Testis (tissue), 3 donors: ENCODE results near the gene ATP6V0D1. TPM values are rescaled to one million over a fixed set of nuclear protein-coding genes. Genes with fewer than 3 reads are reported as not detected.

Experiments used
- DNase-seq: peaks from one replicate; pipeline ENCODE4 v3.0.0-alpha.2; 2019
- H3K27ac ChIP-seq, 2 donors: fragments of 200-600 bp; sonication (generic); one replicate each; pipeline ENCODE4 v1.5.1; 2019
- H3K27me3 ChIP-seq: fragments of 200-600 bp; sonication (generic); one replicate; pipeline ENCODE4 v1.5.1; 2019
- H3K36me3 ChIP-seq: fragments of 200-600 bp; sonication (generic); one replicate; pipeline ENCODE4 v1.5.1; 2017; ENCODE audit warnings: low read depth; ENCODE audit errors: missing control alignments
- H3K4me1 ChIP-seq: fragments of 200-600 bp; sonication (generic); one replicate; pipeline ENCODE4 v1.5.1; 2019
- H3K4me3 ChIP-seq, 2 donors: fragments of 200-600 bp; sonication (generic); one replicate each; pipeline ENCODE4 v1.5.1; 2017 to 2019
- H3K9me3 ChIP-seq: fragments of 200-600 bp; sonication (generic); one replicate; pipeline ENCODE4 v1.5.1; 2017
- POLR2A ChIP-seq: fragments of 450-650 bp; IDR thresholded peaks from one replicate; pipeline ENCODE4 v1.6.1; 2017; ENCODE audit warnings: antibody characterized with exemption, mild to moderate bottlenecking, moderate library complexity
- WGBS, 2 donors: methylation state at CpG; one replicate each; pipeline ENCODE4 v1.1.5; 2018; 5-methylcytosine and 5-hydroxymethylcytosine counted together
- intact Hi-C: fragments of 100-400 bp; cut with DNase I; formaldehyde crosslinking; loops from one replicate; pipeline ENCODE4 v1.15.1; 2023; ENCODE audit warnings: low total_unique reads
- polyA plus RNA-seq: library from polyadenylated mRNA; stranded (reverse); fragments of 350-450 nt; fragmentation: Illumina TruSeq; extraction: RNeasy Lipid Tissue Mini Kit (QIAGEN cat#74804); gene quantifications from one replicate; pipeline ENCODE4 v1.2.3, GENCODE V29; 2014; ENCODE audit warnings: low read depth, low replicate concordance; ENCODE audit not compliant: insufficient read depth
- total RNA-seq, 2 donors: library from RNA; depleted of rRNA; stranded (reverse); fragments of >200 nt; gene quantifications; one replicate each; pipeline ENCODE4 v1.2.3, GENCODE V29; 2016
- TF ChIP-seq, protein P1 (sequence below), 3 experiments: fragments of 450-650 bp in 2 of 3; fragments of 200-600 bp in 1 of 3; sonication (generic) in 1 of 3; IDR thresholded peaks; one replicate each; pipeline ENCODE4 v1.5.1; 2016 to 2019; ENCODE audit warnings: antibody characterized with exemption in 3 of 3, mild to moderate bottlenecking in 2 of 3, moderate library complexity in 1 of 3

Gene ATP6V0D1
- total and polyA plus RNA-seq, 3 donors from 2014 or later: 95.0 to 165 (median 135) TPM

DNA sequence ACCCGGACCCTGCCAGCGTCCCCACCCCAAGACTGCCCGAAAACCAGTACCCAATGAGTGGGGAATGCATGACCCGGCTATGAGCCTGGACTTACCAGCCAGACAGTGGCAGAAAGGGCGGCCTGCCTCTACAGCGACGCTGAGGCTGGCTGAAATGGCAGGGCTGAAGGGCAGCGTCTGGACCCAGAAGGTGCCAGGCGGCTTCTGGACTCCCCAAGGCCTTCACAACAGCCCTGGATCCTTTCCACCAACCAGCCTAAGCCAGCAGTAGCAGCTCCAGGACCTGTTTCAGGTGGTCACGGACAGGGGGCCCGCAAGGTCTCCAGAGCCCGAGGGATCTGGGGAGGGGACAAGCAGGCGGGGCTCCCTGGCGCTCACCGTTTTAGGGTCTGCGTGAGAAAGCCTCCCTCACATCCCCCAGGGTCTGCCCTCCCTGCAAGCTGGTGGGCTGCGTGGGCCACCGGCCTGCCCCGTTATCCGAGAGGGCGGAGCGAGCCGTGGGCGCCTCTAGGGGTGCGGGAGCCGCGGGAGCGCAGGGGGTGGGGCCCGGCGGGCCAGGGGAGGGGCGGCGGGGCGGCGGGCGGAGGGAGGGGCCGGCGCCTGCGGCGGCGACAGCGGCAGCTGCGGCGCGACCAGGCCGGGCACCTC, 47.4 kb upstream of the ATP6V0D1 start, which contains the start of gene RIPOR1:
Gene RIPOR1 (plus strand): TSS at position 608 of the 648 bp plus-strand sequence. CDS start 9,618 bp downstream, outside the sequence.
- DNase-seq: peak; percentile 63
- Histone ChIP-seq H3K9me3 (no peaks in the 10 kb centered on the region), H3K4me1 (peaks cover 30% of the 10 kb centered on the region), H3K4me3 (peak within 1 kb of the TSS; percentile 70 to 96), H3K27me3 (no peaks in the 10 kb centered on the region), H3K27ac (peak within 1 kb of the TSS; percentile 87 to 91), H3K36me3 (no peaks in the 10 kb centered on the region)
- intact Hi-C loops: no loop called here
- 16 to 33% methylated on average over 6 to 23 of the region's 45 CpGs for WGBS, 2 donors
- TF ChIP-seq, protein P1, sequence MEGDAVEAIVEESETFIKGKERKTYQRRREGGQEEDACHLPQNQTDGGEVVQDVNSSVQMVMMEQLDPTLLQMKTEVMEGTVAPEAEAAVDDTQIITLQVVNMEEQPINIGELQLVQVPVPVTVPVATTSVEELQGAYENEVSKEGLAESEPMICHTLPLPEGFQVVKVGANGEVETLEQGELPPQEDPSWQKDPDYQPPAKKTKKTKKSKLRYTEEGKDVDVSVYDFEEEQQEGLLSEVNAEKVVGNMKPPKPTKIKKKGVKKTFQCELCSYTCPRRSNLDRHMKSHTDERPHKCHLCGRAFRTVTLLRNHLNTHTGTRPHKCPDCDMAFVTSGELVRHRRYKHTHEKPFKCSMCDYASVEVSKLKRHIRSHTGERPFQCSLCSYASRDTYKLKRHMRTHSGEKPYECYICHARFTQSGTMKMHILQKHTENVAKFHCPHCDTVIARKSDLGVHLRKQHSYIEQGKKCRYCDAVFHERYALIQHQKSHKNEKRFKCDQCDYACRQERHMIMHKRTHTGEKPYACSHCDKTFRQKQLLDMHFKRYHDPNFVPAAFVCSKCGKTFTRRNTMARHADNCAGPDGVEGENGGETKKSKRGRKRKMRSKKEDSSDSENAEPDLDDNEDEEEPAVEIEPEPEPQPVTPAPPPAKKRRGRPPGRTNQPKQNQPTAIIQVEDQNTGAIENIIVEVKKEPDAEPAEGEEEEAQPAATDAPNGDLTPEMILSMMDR (IDR thresholded peaks at IDR 0.05): no peak
- no peak for TF ChIP-seq POLR2A

- intact Hi-C loops: no loop called here
- peaks cover 20% of the 10 kb centered on the region for H3K4me1 ChIP-seq
- 68 to 87% methylated on average over 3 of the region's 3 CpGs for WGBS, 2 donors
Measured at GRCh38 chr16:67526149-67526791, 45.3 kb upstream of the ATP6V0D1 start.

DNA sequence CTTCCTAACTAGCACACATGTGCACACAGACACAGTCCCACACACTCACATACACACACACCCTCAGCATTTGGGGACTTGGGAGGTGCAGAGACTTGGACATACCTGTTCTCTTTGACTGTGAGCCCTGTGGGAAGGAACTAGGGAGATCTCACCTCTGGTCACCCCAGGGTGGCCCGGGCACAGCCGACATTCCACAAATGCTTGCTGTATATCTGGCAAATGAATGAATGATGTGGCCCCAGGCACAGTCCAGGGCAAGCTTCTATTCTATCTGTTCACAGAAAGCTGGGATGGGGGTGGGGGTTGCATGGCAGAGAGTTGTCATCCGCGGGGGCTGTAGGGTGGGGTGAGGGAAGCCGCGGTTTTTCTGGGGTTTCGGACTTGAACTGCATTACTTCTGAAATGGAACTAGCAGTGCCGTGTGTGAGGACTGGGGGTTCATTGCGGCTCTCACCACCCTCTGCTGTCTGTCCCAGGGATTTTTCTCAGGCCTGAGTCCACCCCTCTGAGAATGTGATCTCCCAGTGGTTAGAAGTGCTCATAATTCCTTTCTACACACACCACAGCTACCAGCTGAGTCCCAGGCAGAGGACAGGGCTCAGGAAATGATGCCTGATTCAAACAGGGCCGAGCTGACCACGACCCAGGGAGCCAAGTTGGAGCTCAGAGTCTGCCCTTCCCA, 44.4 kb upstream of the ATP6V0D1 start:
- TF ChIP-seq, protein P1 (IDR thresholded peaks at IDR 0.05): no peak
- TF ChIP-seq POLR2A: no peak

More at GRCh38 chr16:67526149-67526791, 45.3 kb upstream of the ATP6V0D1 start:
- H3K27ac ChIP-seq: no peak overlapping the region
- H3K4me3 ChIP-seq: no peak overlapping the region
- H3K27me3 ChIP-seq: no peaks in the 10 kb centered on the region
- no peaks in the 10 kb centered on the region for H3K9me3 ChIP-seq
- no peak for DNase-seq
- TF ChIP-seq, protein P1 (IDR thresholded peaks at IDR 0.05): no peak
- TF ChIP-seq POLR2A: no peak
- H3K36me3 ChIP-seq: no peaks in the 10 kb centered on the region

GRCh38 chr16:67521095-67521804, 40.3 kb upstream of the ATP6V0D1 start:
- Histone ChIP-seq H3K4me3 (peak overlapping the region; percentile 47 to 49), H3K36me3 (no peaks in the 10 kb centered on the region), H3K4me1 (peaks cover 5% of the 10 kb centered on the region), H3K9me3 (no peaks in the 10 kb centered on the region), H3K27ac (peak overlapping the region; percentile 87 to 93), H3K27me3 (no peaks in the 10 kb centered on the region)
- WGBS, 2 donors: 0 to 1% methylated on average over 18 to 25 of the region's 25 CpGs
- intact Hi-C loops: no loop called here
- peak; percentile 98 for DNase-seq
- TF ChIP-seq POLR2A: no peak
- TF ChIP-seq, protein P1 (IDR thresholded peaks at IDR 0.05): peak; percentile 67 to 99 (median 93)

More for the DNA sequence above, 44.4 kb upstream of the ATP6V0D1 start:
- Histone ChIP-seq H3K9me3 (no peaks in the 10 kb centered on the region), H3K27ac (no peak overlapping the region), H3K4me3 (no peak overlapping the region), H3K36me3 (no peaks in the 10 kb centered on the region), H3K27me3 (no peaks in the 10 kb centered on the region), H3K4me1 (peaks cover 11% of the 10 kb centered on the region)
- DNase-seq: no peak
- WGBS, 2 donors: 74 to 76% methylated on average over 11 of the region's 11 CpGs
- intact Hi-C loops: no loop called here
